Measurements from ENCODE around the gene AZGP1.
"Not testable (repeated sequence)": the region's sequence is repeated elsewhere in the genome, so short reads cannot be mapped to it uniquely, and the experiment has no call there.

Gene AZGP1

GRCh38 chr7:99997545-99998137 lies 21.8 kb upstream of the AZGP1 start:
- peak; percentile 18 for TF ChIP-seq CTCF (IDR thresholded peaks at IDR 0.05; ENCODE audit: low read depth, low read length)
- H3K4me3 ChIP-seq (replicated peaks in 1 of 2; ENCODE audit: low read depth in 2 of 2, low read length in 2 of 2) = peak overlapping the region; percentile 35 to 37
- peak; percentile 33 to 38 for DNase-seq (ENCODE audit: low read depth in 2 of 2)

- peak overlapping the region; percentile 35 to 37 for H3K4me3 ChIP-seq (replicated peaks in 1 of 2; ENCODE audit: low read depth in 2 of 2, low read length in 2 of 2)
- DNase-seq (ENCODE audit: low read depth in 2 of 2) = no peak
- no peak for TF ChIP-seq CTCF (IDR thresholded peaks at IDR 0.05; ENCODE audit: low read depth, low read length)
Measured at GRCh38 chr7:99996755-99997544, 21.1 kb upstream of the AZGP1 start.

- no peak overlapping the region for H3K4me3 ChIP-seq (replicated peaks in 1 of 2; ENCODE audit: low read depth in 2 of 2, low read length in 2 of 2)
- TF ChIP-seq CTCF (IDR thresholded peaks at IDR 0.05; ENCODE audit: low read depth, low read length) = no peak
- DNase-seq (ENCODE audit: low read depth in 2 of 2) = no peak
Measured at GRCh38 chr7:99994819-99995218, 19.0 kb upstream of the AZGP1 start.

GRCh38 chr7:99992330-99993038 lies 16.7 kb upstream of the AZGP1 start:
- TF ChIP-seq CTCF (IDR thresholded peaks at IDR 0.05; ENCODE audit: low read depth, low read length) = no peak
- DNase-seq (ENCODE audit: low read depth in 2 of 2) = no peak
- H3K4me3 ChIP-seq (replicated peaks in 1 of 2; ENCODE audit: low read depth in 2 of 2, low read length in 2 of 2) = no peak overlapping the region

GRCh38 chr7:99991543-99991942 lies 15.7 kb upstream of the AZGP1 start:
- not testable (repeated sequence) for H3K4me3 ChIP-seq (replicated peaks in 1 of 2; ENCODE audit: low read depth in 2 of 2, low read length in 2 of 2); DNase-seq (ENCODE audit: low read depth in 2 of 2)

- H3K4me3 ChIP-seq (replicated peaks in 1 of 2; ENCODE audit: low read depth in 2 of 2, low read length in 2 of 2) = no peak overlapping the region
Measured at GRCh38 chr7:99990460-99990852, 14.6 kb upstream of the AZGP1 start.

More at GRCh38 chr7:99990460-99990852, 14.6 kb upstream of the AZGP1 start:
- no peak for TF ChIP-seq CTCF (IDR thresholded peaks at IDR 0.05; ENCODE audit: low read depth, low read length)
- DNase-seq (ENCODE audit: low read depth in 2 of 2) = no peak
